ENCODE measurements around the gene PRKCQ.

The PRKCQ gene

GRCh38 chr10:6570893-6571292 is 9.2 kb downstream of the PRKCQ start:
- TF ChIP-seq CTCF (IDR thresholded peaks at IDR 0.05; ENCODE audit: low read length) = no peak
- no peak for TF ChIP-seq EZH2 (IDR thresholded peaks at IDR 0.05; ENCODE audit: borderline replicate concordance, low read length)
- Histone ChIP-seq H4K20me1 (ENCODE audit: insufficient read depth, low read length) (no peaks in the 10 kb centered on the region), H3K9me2 (ENCODE audit: low read depth, low read length) (no peaks in the 10 kb centered on the region), H3K4me1 (ENCODE audit: insufficient read depth, low read length, severe bottlenecking) (no peaks in the 10 kb centered on the region), H3K27ac (ENCODE audit: low read depth, low read length, poor library complexity, severe bottlenecking) (no peak overlapping the region), H3K9ac (ENCODE audit: low read length) (no peak overlapping the region), H3K9me3 (ENCODE audit: low read length) (no peaks in the 10 kb centered on the region), H3K4me3 (ENCODE audit: low read depth, low read length, poor library complexity, severe bottlenecking) (no peak overlapping the region), H3F3A (ENCODE audit: insufficient read depth, low read length) (no peaks in the 10 kb centered on the region), H3K4me2 (ENCODE audit: low read length) (no peak overlapping the region), H3K27me3 (ENCODE audit: insufficient read depth, low read length) (no peaks in the 10 kb centered on the region; the same call in 1 of the 2 replicates), H3K79me2 (ENCODE audit: insufficient read depth, low read length) (no peaks in the 10 kb centered on the region), H2AFZ (ENCODE audit: low read length) (no peak overlapping the region), H3K36me3 (ENCODE audit: insufficient read depth, low read length) (no peaks in the 10 kb centered on the region)

DNA sequence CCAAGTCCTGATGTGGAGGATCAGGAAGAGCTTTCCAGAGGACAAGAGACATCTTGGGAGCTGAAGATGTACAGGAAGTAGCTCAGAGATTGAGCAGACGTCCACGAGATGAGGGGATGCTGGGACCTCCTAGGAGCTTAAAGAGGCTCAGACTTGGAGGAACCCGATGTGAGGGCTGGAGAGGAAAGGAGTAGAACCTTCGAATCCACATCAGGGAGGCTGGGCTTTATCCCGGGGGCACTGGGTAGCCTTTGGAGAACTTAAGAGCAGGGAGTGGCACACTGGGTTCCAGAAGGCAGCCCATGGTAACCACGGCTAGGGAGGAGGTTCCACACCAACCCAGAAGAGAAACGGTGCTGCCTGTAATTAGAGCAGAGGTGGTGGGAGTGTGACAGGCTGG is 10.8 kb downstream of the PRKCQ start:
- H3K4me1 ChIP-seq (ENCODE audit: insufficient read depth, low read length, severe bottlenecking) = no peaks in the 10 kb centered on the region
- no peak for TF ChIP-seq CTCF (IDR thresholded peaks at IDR 0.05; ENCODE audit: low read length)
- TF ChIP-seq EZH2 (IDR thresholded peaks at IDR 0.05; ENCODE audit: borderline replicate concordance, low read length) = no peak

DNA sequence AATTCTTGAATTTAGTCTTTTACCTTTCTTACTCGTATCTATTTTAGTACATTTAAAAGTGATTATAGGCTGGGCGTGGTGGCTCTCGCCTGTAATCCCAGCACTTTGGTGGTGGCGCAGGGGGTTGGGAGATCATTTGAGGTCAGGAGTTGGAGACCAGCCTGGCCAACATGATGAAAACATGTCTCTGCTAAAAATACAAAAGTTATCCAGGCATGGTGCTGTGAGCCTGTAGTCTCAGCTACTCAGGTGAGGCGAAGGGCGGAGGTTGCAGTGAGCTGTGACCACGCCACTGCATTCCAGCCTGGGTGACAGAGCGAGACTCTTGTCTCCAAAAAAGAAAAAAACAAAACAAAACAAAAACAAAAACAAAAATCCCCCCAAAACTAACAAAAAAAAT is 12.2 kb downstream of the PRKCQ start:
- Histone ChIP-seq H3K27ac (ENCODE audit: low read depth, low read length, poor library complexity, severe bottlenecking) (no peak overlapping the region), H3K4me2 (ENCODE audit: low read length) (no peak overlapping the region), H3K9ac (ENCODE audit: low read length) (no peak overlapping the region), H3K27me3 (ENCODE audit: insufficient read depth, low read length) (no peaks in the 10 kb centered on the region; the same call in 1 of the 2 replicates), H3K9me3 (ENCODE audit: low read length) (no peaks in the 10 kb centered on the region), H2AFZ (ENCODE audit: low read length) (no peak overlapping the region), H3K4me1 (ENCODE audit: insufficient read depth, low read length, severe bottlenecking) (no peaks in the 10 kb centered on the region), H3K9me2 (ENCODE audit: low read depth, low read length) (no peaks in the 10 kb centered on the region), H3K79me2 (ENCODE audit: insufficient read depth, low read length) (no peaks in the 10 kb centered on the region), H3F3A (ENCODE audit: insufficient read depth, low read length) (no peaks in the 10 kb centered on the region), H4K20me1 (ENCODE audit: insufficient read depth, low read length) (no peaks in the 10 kb centered on the region), H3K4me3 (ENCODE audit: low read depth, low read length, poor library complexity, severe bottlenecking) (no peak overlapping the region), H3K36me3 (ENCODE audit: insufficient read depth, low read length) (no peaks in the 10 kb centered on the region)
- TF ChIP-seq EZH2 (IDR thresholded peaks at IDR 0.05; ENCODE audit: borderline replicate concordance, low read length) (no peak), CTCF (IDR thresholded peaks at IDR 0.05; ENCODE audit: low read length) (no peak)

More for the DNA sequence above, 10.8 kb downstream of the PRKCQ start:
- Histone ChIP-seq H3K27ac (ENCODE audit: low read depth, low read length, poor library complexity, severe bottlenecking) (no peak overlapping the region), H3K79me2 (ENCODE audit: insufficient read depth, low read length) (no peaks in the 10 kb centered on the region), H3F3A (ENCODE audit: insufficient read depth, low read length) (no peaks in the 10 kb centered on the region), H3K4me2 (ENCODE audit: low read length) (no peak overlapping the region), H3K36me3 (ENCODE audit: insufficient read depth, low read length) (no peaks in the 10 kb centered on the region), H2AFZ (ENCODE audit: low read length) (no peak overlapping the region), H3K4me3 (ENCODE audit: low read depth, low read length, poor library complexity, severe bottlenecking) (no peak overlapping the region), H4K20me1 (ENCODE audit: insufficient read depth, low read length) (no peaks in the 10 kb centered on the region), H3K9ac (ENCODE audit: low read length) (no peak overlapping the region), H3K27me3 (ENCODE audit: insufficient read depth, low read length) (no peaks in the 10 kb centered on the region; the same call in 1 of the 2 replicates), H3K9me3 (ENCODE audit: low read length) (no peaks in the 10 kb centered on the region), H3K9me2 (ENCODE audit: low read depth, low read length) (no peaks in the 10 kb centered on the region)
